H9 (cell line): ENCODE results near the gene RABL3. TPM values are rescaled to one million over a fixed set of nuclear protein-coding genes. Genes with fewer than 3 reads are reported as not detected.

Source experiments
- DNase-seq: peaks from one replicate; pipeline ENCODE4 v3.0.0-alpha.2; 2017
- H2AFZ ChIP-seq: one replicate; pipeline ENCODE4 v1.6.1; 2013; ENCODE audit warnings: mild to moderate bottlenecking, low read length, control low read depth, moderate library complexity
- H2AK5ac ChIP-seq: 2 replicates; pipeline ENCODE4 v1.6.1; 2013; ENCODE audit warnings: low read length, control low read depth, mixed read lengths; ENCODE audit not compliant: insufficient read length
- H2BK120ac ChIP-seq: one replicate; pipeline ENCODE4 v1.6.1; 2013; ENCODE audit warnings: low read depth, mild to moderate bottlenecking, low read length, control low read depth, inconsistent platforms; ENCODE audit not compliant: poor library complexity, severe bottlenecking
- H2BK12ac ChIP-seq: 2 replicates; pipeline ENCODE4 v1.6.1; 2013; ENCODE audit warnings: low read length, control low read depth, mixed read lengths, low read depth; ENCODE audit not compliant: insufficient read length
- H2BK15ac ChIP-seq: 2 replicates; pipeline ENCODE4 v1.6.1; 2013; ENCODE audit warnings: low read depth, low read length, control low read depth
- H2BK20ac ChIP-seq: one replicate; pipeline ENCODE4 v1.6.1; 2013; ENCODE audit warnings: low read depth, mild to moderate bottlenecking, low read length, control low read depth, inconsistent platforms; ENCODE audit not compliant: poor library complexity, severe bottlenecking
- H2BK5ac ChIP-seq: 2 replicates; pipeline ENCODE4 v1.6.1; 2013; ENCODE audit warnings: low read length, control low read depth, mixed read lengths; ENCODE audit not compliant: insufficient read length
- H3K14ac ChIP-seq: 2 replicates; pipeline ENCODE4 v1.6.1; 2013; ENCODE audit warnings: low read length, control low read depth; ENCODE audit not compliant: insufficient read depth
- H3K18ac ChIP-seq: 2 replicates; pipeline ENCODE4 v1.6.1; 2013; ENCODE audit warnings: low read depth, mild to moderate bottlenecking, mixed read lengths, low read length, control low read depth; ENCODE audit not compliant: insufficient read length
- H3K23ac ChIP-seq: 2 replicates; pipeline ENCODE4 v1.6.1; 2013; ENCODE audit warnings: low read length, control low read depth, mixed read lengths, low read depth; ENCODE audit not compliant: insufficient read length
- H3K23me2 ChIP-seq: 2 replicates; pipeline ENCODE4 v1.6.1; 2013; ENCODE audit warnings: low read depth, mild to moderate bottlenecking, mixed read lengths, low read length, control low read depth; ENCODE audit not compliant: insufficient read length, poor library complexity, severe bottlenecking
- H3K27ac ChIP-seq: 2 replicates; pipeline ENCODE4 v1.5.1; 2013; ENCODE audit warnings: low read length, control low read depth, mixed read lengths, low read depth; ENCODE audit not compliant: insufficient read length
- H3K27me3 ChIP-seq: 2 replicates; pipeline ENCODE4 v1.6.1; 2013; ENCODE audit warnings: low read length, control low read depth, inconsistent platforms; ENCODE audit not compliant: insufficient read depth
- H3K4ac ChIP-seq: 2 replicates; pipeline ENCODE4 v1.6.1; 2013; ENCODE audit warnings: low read depth, mild to moderate bottlenecking, control low read depth, inconsistent platforms, low read length, moderate library complexity
- H3K4me1 ChIP-seq: 2 replicates; pipeline ENCODE4 v1.6.1; 2013; ENCODE audit warnings: low read length, control low read depth, inconsistent platforms; ENCODE audit not compliant: insufficient read depth
- H3K4me2 ChIP-seq: 2 replicates; pipeline ENCODE4 v1.6.1; 2013; ENCODE audit warnings: low read length, control low read depth, mixed read lengths; ENCODE audit not compliant: insufficient read length, insufficient read depth
- H3K56ac ChIP-seq: 2 replicates; pipeline ENCODE4 v1.6.1; 2013; ENCODE audit warnings: low read depth, mild to moderate bottlenecking, mixed read lengths, low read length, control low read depth; ENCODE audit not compliant: insufficient read length
- H3K79me1 ChIP-seq: 2 replicates; pipeline ENCODE4 v1.6.1; 2013; ENCODE audit warnings: low read depth, mild to moderate bottlenecking, moderate library complexity, low read length, control low read depth, inconsistent platforms; ENCODE audit not compliant: insufficient read depth, poor library complexity, severe bottlenecking
- H3K79me2 ChIP-seq: 2 replicates; pipeline ENCODE4 v1.6.1; 2013; ENCODE audit warnings: low read length, control low read depth, inconsistent platforms; ENCODE audit not compliant: insufficient read depth
- H3K9ac ChIP-seq: 2 replicates; pipeline ENCODE4 v1.6.1; 2013; ENCODE audit warnings: low read length, control low read depth, mixed read lengths; ENCODE audit not compliant: insufficient read length; ENCODE audit errors: extremely low read depth
- H3K9me3 ChIP-seq: one replicate; pipeline ENCODE4 v1.6.1; 2013; ENCODE audit warnings: low read depth, low read length, inconsistent platforms; ENCODE audit not compliant: control insufficient read depth
- H3T11ph ChIP-seq: one replicate; pipeline ENCODE4 v1.6.1; 2013; ENCODE audit warnings: mild to moderate bottlenecking, low read length, control low read depth, inconsistent platforms
- H4K20me1 ChIP-seq: one replicate; pipeline ENCODE4 v1.6.1; 2013; ENCODE audit not compliant: control insufficient read depth, insufficient read length, insufficient read depth
- H4K5ac ChIP-seq: 2 replicates; pipeline ENCODE4 v1.6.1; 2013; ENCODE audit warnings: low read depth, mild to moderate bottlenecking, mixed read lengths, low read length, control low read depth; ENCODE audit not compliant: insufficient read length
- H4K8ac ChIP-seq: replicated peaks from 2 replicates; pipeline ENCODE4 v1.6.1; 2013; ENCODE audit warnings: low read length, control low read depth, mixed read lengths, low read depth; ENCODE audit not compliant: insufficient read length
- H4K91ac ChIP-seq: 2 replicates; pipeline ENCODE4 v1.6.1; 2013; ENCODE audit warnings: low read depth, mild to moderate bottlenecking, moderate library complexity, mixed read lengths, low read length, control low read depth; ENCODE audit not compliant: insufficient read length
- H3K27ac Mint-ChIP-seq, 3 experiments: 2 replicates in 2 of 3; 3 replicates in 1 of 3; pipeline ENCODE4 v1.8.0; 2020 to 2021; ENCODE audit warnings: mixed read lengths in 3 of 3, mild to moderate bottlenecking in 1 of 3, moderate library complexity in 1 of 3
- H3K27me3 Mint-ChIP-seq: 2 replicates; pipeline ENCODE4 v1.8.0; 2021; ENCODE audit warnings: low read depth, mild to moderate bottlenecking, moderate library complexity, mixed read lengths
- H3K36me3 Mint-ChIP-seq, 3 experiments: 2 replicates in 2 of 3; 3 replicates in 1 of 3; pipeline ENCODE4 v1.8.0; 2020 to 2021; ENCODE audit warnings: low read depth in 3 of 3, mixed read lengths in 3 of 3; ENCODE audit not compliant: insufficient read depth in 1 of 3
- H3K4me1 Mint-ChIP-seq, 2 experiments: 2 replicates each; pipeline ENCODE4 v1.8.0; 2020; ENCODE audit warnings: mixed read lengths in 2 of 2
- H3K4me3 Mint-ChIP-seq, 2 experiments: 2 replicates in 1 of 2; 3 replicates in 1 of 2; pipeline ENCODE4 v1.8.0; 2020 to 2021; ENCODE audit warnings: mild to moderate bottlenecking in 2 of 2, mixed read lengths in 2 of 2, moderate library complexity in 1 of 2
- H3K9me3 Mint-ChIP-seq, 2 experiments: 2 replicates in 1 of 2; 3 replicates in 1 of 2; pipeline ENCODE4 v1.8.0; 2020; ENCODE audit warnings: mild to moderate bottlenecking in 2 of 2, mixed read lengths in 2 of 2, moderate library complexity in 1 of 2
- CTCF ChIP-seq: fragments of 200-600 bp; sonication (generic); conservative IDR thresholded peaks from 3 replicates; pipeline ENCODE4 v1.8.0; 2021; ENCODE audit warnings: antibody characterized with exemption, mild to moderate bottlenecking
- WGBS: extraction: QIAGEN DNeasy Blood & Tissue Kit; methylation state at CpG from one replicate; pipeline ENCODE4 v1.1.7; 2013; ENCODE audit warnings: missing lambda C conversion rate, low lambda C conversion rate, mixed read lengths; ENCODE audit not compliant: insufficient read length; ENCODE audit errors: extremely low coverage; 5-methylcytosine and 5-hydroxymethylcytosine counted together
- total RNA-seq: library from RNA; stranded (reverse); gene quantifications from 2 replicates; pipeline ENCODE4 v1.2.1, GENCODE V29; 2021

The RABL3 gene
- total RNA-seq, 1 experiment from 2014 or later, result 26.7 TPM

GRCh38 chr3:120648290-120648689 is 94.0 kb downstream of the RABL3 start:
- Mint-ChIP-seq H3K27ac (no peak overlapping the region), H3K27me3 (no peaks in the 10 kb centered on the region), H3K9me3 (no peaks in the 10 kb centered on the region; a peak in 1 of 5 replicates), H3K36me3 (no peaks in the 10 kb centered on the region), H3K4me1 (peaks cover 12 to 13% of the 10 kb centered on the region in 2 experiments), H3K4me3 (no peak overlapping the region)
- no peak overlapping the region for H3K4ac ChIP-seq
- H2BK5ac ChIP-seq, result no peak overlapping the region
- no peak overlapping the region for H3K9ac ChIP-seq
- WGBS, result no CpG with 5 or more reads among the region's 5 CpGs
- TF ChIP-seq CTCF, result no peak
- H3K56ac ChIP-seq, result no peak overlapping the region
- no peaks in the 10 kb centered on the region for H3K23me2 ChIP-seq
- no peak overlapping the region for H2BK12ac ChIP-seq
- no peak overlapping the region for H4K5ac ChIP-seq
- H3T11ph ChIP-seq, result no peak overlapping the region
- no peak overlapping the region for H3K14ac ChIP-seq
- H3K9me3 ChIP-seq, result no peaks in the 10 kb centered on the region
- no peaks in the 10 kb centered on the region for H4K20me1 ChIP-seq
- H4K91ac ChIP-seq, result no peak overlapping the region
- no peaks in the 10 kb centered on the region for H3K4me1 ChIP-seq
- H4K8ac ChIP-seq, result no peak overlapping the region
- no peak overlapping the region for H3K27ac ChIP-seq
- H3K79me2 ChIP-seq, result no peaks in the 10 kb centered on the region
- no peak overlapping the region for H3K18ac ChIP-seq
- no peak overlapping the region for H2BK120ac ChIP-seq
- H2AK5ac ChIP-seq, result no peak overlapping the region
- H3K4me2 ChIP-seq, result no peak overlapping the region
- DNase-seq, result no peak
- H3K79me1 ChIP-seq, result no peaks in the 10 kb centered on the region
- H2BK15ac ChIP-seq, result no peak overlapping the region
- H3K27me3 ChIP-seq, result no peaks in the 10 kb centered on the region
- H2BK20ac ChIP-seq, result no peak overlapping the region
- H3K23ac ChIP-seq, result no peak overlapping the region
- H2AFZ ChIP-seq, result no peak overlapping the region
